CD14-positive monocyte (primary cell): ENCODE results near the gene CHODL. TPM values are rescaled to one million over a fixed set of nuclear protein-coding genes. Genes with fewer than 3 reads are reported as not detected.

Source experiments
- DNase-seq, 3 donors: peaks; one replicate each; pipeline ENCODE4 v3.0.0-alpha.2; 2011 to 2022
- H2AFZ ChIP-seq: 2 replicates; pipeline ENCODE4 v1.6.0; 2012; ENCODE audit warnings: mild to moderate bottlenecking, low read depth, low read length, inconsistent platforms; ENCODE audit not compliant: insufficient read depth, poor library complexity, severe bottlenecking
- H3K27ac ChIP-seq, 2 donors: 1 replicate in 1 of 2; 2 replicates in 1 of 2; pipeline ENCODE4 v1.5.1; 2012 to 2013; ENCODE audit warnings: low read length in 2 of 2, control low read depth in 1 of 2, inconsistent platforms in 1 of 2, low read depth in 1 of 2, mild to moderate bottlenecking in 1 of 2
- H3K27me3 ChIP-seq, 2 donors: one replicate each; pipeline versions ENCODE4 v1.6.0 to v1.6.1; 2011 to 2013; ENCODE audit warnings: low read length in 2 of 2; ENCODE audit not compliant: control insufficient read depth in 2 of 2, insufficient read depth in 2 of 2
- H3K36me3 ChIP-seq, 2 donors: replicated peaks in 1 of 2; 1 replicate in 1 of 2; 2 replicates in 1 of 2; pipeline versions ENCODE4 v1.5.1 to v1.6.1; 2012 to 2013; ENCODE audit warnings: low read length in 2 of 2, control low read depth in 1 of 2, inconsistent platforms in 1 of 2, mild to moderate bottlenecking in 1 of 2; ENCODE audit not compliant: insufficient read depth in 2 of 2, control insufficient read depth in 1 of 2
- H3K4me1 ChIP-seq, 2 donors: 1 replicate in 1 of 2; 2 replicates in 1 of 2; pipeline versions ENCODE4 v1.5.1 to v1.6.1; 2012 to 2013; ENCODE audit warnings: low read length in 2 of 2, control low read depth in 1 of 2, inconsistent platforms in 1 of 2, mild to moderate bottlenecking in 1 of 2, moderate library complexity in 1 of 2; ENCODE audit not compliant: insufficient read depth in 2 of 2, control insufficient read depth in 1 of 2
- H3K4me2 ChIP-seq: replicated peaks from 2 replicates; pipeline ENCODE3; 2012; ENCODE audit warnings: low read length, moderate library complexity, mild to moderate bottlenecking; ENCODE audit not compliant: poor library complexity, severe bottlenecking; ENCODE audit errors: extremely low read depth
- H3K4me3 ChIP-seq, 3 experiments: fragments of 200-600 bp in 1 of 3; sonication (generic) in 1 of 3; replicated peaks in 1 of 3; 1 replicate in 2 of 3; 2 replicates in 1 of 3; pipeline ENCODE4 v1.5.1; 2011 to 2013; ENCODE audit warnings: low read length in 3 of 3, mild to moderate bottlenecking in 3 of 3, control low read depth in 2 of 3, low read depth in 2 of 3, inconsistent platforms in 1 of 3, moderate library complexity in 1 of 3
- H3K79me2 ChIP-seq: 2 replicates; pipeline ENCODE4 v1.6.0; 2012; ENCODE audit warnings: mild to moderate bottlenecking, control low read depth, inconsistent platforms, low read length, moderate library complexity; ENCODE audit not compliant: insufficient read depth
- H3K9ac ChIP-seq: 2 replicates; pipeline ENCODE4 v1.6.0; 2017; ENCODE audit warnings: low read length, mild to moderate bottlenecking; ENCODE audit not compliant: insufficient read depth, poor library complexity, severe bottlenecking
- H3K9me3 ChIP-seq, 2 donors: replicated peaks in 1 of 2; 1 replicate in 1 of 2; 2 replicates in 1 of 2; pipeline versions ENCODE4 v1.5.1 to v1.6.1; 2012 to 2013; ENCODE audit warnings: low read length in 2 of 2, control low read depth in 1 of 2; ENCODE audit not compliant: control insufficient read depth in 1 of 2, insufficient read depth in 1 of 2
- H4K20me1 ChIP-seq: 2 replicates; pipeline ENCODE4 v1.6.0; 2012; ENCODE audit warnings: mild to moderate bottlenecking, low read length, control low read depth, moderate library complexity; ENCODE audit not compliant: insufficient read depth
- H3K27ac Mint-ChIP-seq, 7 donors: one replicate each; pipeline ENCODE4 v1.8.0; 2020; ENCODE audit warnings: mild to moderate bottlenecking in 7 of 7, mixed read lengths in 7 of 7, moderate library complexity in 6 of 7, inconsistent platforms in 2 of 7
- H3K27me3 Mint-ChIP-seq, 3 donors: one replicate each; pipeline ENCODE4 v1.8.0; 2021 to 2022; ENCODE audit warnings: low read depth in 3 of 3, mild to moderate bottlenecking in 3 of 3, mixed read lengths in 3 of 3, moderate library complexity in 3 of 3, inconsistent platforms in 1 of 3
- H3K36me3 Mint-ChIP-seq, 2 donors: one replicate each; pipeline ENCODE4 v1.8.0; 2020; ENCODE audit warnings: mixed read lengths in 2 of 2, inconsistent platforms in 1 of 2, mild to moderate bottlenecking in 1 of 2
- H3K4me1 Mint-ChIP-seq: one replicate; pipeline ENCODE4 v1.8.0; 2020; ENCODE audit warnings: mild to moderate bottlenecking, mixed read lengths
- H3K4me3 Mint-ChIP-seq, 2 donors: one replicate each; pipeline ENCODE4 v1.8.0; 2020; ENCODE audit warnings: mild to moderate bottlenecking in 2 of 2, mixed read lengths in 2 of 2, moderate library complexity in 1 of 2
- H3K9me3 Mint-ChIP-seq, 7 donors: one replicate each; pipeline ENCODE4 v1.8.0; 2020 to 2022; ENCODE audit warnings: mixed read lengths in 7 of 7, mild to moderate bottlenecking in 6 of 7, moderate library complexity in 6 of 7, inconsistent platforms in 2 of 7
- CTCF ChIP-seq: fragments of 200-600 bp; IDR thresholded peaks from one replicate; pipeline ENCODE4 v1.8.0; 2022; ENCODE audit warnings: antibody characterized with exemption, mild to moderate bottlenecking
- WGBS: methylation state at CpG from one replicate; pipeline ENCODE4 v1.1.5; 2013; ENCODE audit warnings: missing lambda C conversion rate; ENCODE audit not compliant: insufficient coverage; 5-methylcytosine and 5-hydroxymethylcytosine counted together
- intact Hi-C, 2 donors: fragments of 100-400 bp; cut with micrococcal nuclease; formaldehyde crosslinking; loops; one replicate each; pipeline versions ENCODE4 v1.15.0 to v1.15.1; 2023
- polyA plus RNA-seq, 3 donors: library from polyadenylated mRNA; depleted of rRNA in 1 of 3; unstranded in 2 of 3; stranded (reverse) in 1 of 3; fragments of 300-500 nt in 2 of 3; fragments of >200 nt in 1 of 3; fragmentation: Illumina TruSeq in 2 of 3; gene quantifications; 1 replicate in 2 of 3; 2 replicates in 1 of 3; pipeline ENCODE4 v1.2.3, GENCODE V29; 2012 to 2021

The CHODL gene
- polyA plus RNA-seq, 3 donors, result not detected

GRCh38 chr21:18267496-18267895 is 22.9 kb downstream of the CHODL start:
- TF ChIP-seq CTCF, result no peak
- Histone ChIP-seq H3K79me2 (no peaks in the 10 kb centered on the region), H3K27me3 (no peaks in the 10 kb centered on the region), H4K20me1 (no peaks in the 10 kb centered on the region), H3K9me3 (no peaks in the 10 kb centered on the region), H2AFZ (no peak overlapping the region), H3K4me2 (no peak overlapping the region), H3K4me1 (no peaks in the 10 kb centered on the region), H3K27ac (no peak overlapping the region), H3K36me3 (no peaks in the 10 kb centered on the region), H3K4me3 (no peak overlapping the region), H3K9ac (no peak overlapping the region)
- peaks cover 0 to 3% (median 1%) of the 10 kb centered on the region in 3 donors for H3K27me3 Mint-ChIP-seq
- no peaks in the 10 kb centered on the region for H3K4me1 Mint-ChIP-seq
- WGBS, result 100% methylated on average over 1 of the region's 1 CpG
- intact Hi-C loops, result no loop called here
- H3K9me3 Mint-ChIP-seq, result peaks cover 0 to 3% (median 0%) of the 10 kb centered on the region in 7 donors
- no peak overlapping the region for H3K4me3 Mint-ChIP-seq
- DNase-seq, result no peak
- no peaks in the 10 kb centered on the region for H3K36me3 Mint-ChIP-seq
- H3K27ac Mint-ChIP-seq, result no peak overlapping the region

DNA sequence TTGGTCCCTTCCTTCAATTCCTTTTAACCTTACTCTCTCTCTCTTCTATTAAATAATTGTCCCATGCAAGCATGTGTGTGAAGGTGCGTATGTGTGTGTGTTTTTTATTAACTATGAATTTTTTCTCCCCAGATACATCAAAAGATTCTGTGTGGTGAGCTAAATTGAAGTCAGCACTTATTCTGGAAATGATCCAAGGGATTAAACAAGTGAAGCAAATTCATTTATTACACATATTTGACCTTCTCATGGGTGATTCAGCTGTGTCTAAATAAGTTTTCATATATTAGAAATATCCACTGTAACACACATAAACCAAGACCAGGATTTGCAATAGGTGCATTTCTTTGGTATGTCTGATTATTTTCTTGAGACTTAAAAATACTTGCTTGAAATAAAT is 24.3 kb downstream of the CHODL start:
- no peaks in the 10 kb centered on the region for H3K9me3 ChIP-seq
- no peaks in the 10 kb centered on the region for H3K36me3 ChIP-seq
- Mint-ChIP-seq H3K4me3 (no peak overlapping the region), H3K4me1 (no peaks in the 10 kb centered on the region), H3K27ac (no peak overlapping the region), H3K27me3 (peaks cover 0 to 3% (median 1%) of the 10 kb centered on the region in 3 donors), H3K9me3 (peaks cover 0 to 3% (median 0%) of the 10 kb centered on the region in 7 donors), H3K36me3 (no peaks in the 10 kb centered on the region)
- DNase-seq, result no peak
- intact Hi-C loops, result no loop called here
- H3K79me2 ChIP-seq, result no peaks in the 10 kb centered on the region
- no peaks in the 10 kb centered on the region for H3K4me1 ChIP-seq
- H3K27me3 ChIP-seq, result no peaks in the 10 kb centered on the region
- no peak overlapping the region for H2AFZ ChIP-seq
- H4K20me1 ChIP-seq, result no peaks in the 10 kb centered on the region
- no peak overlapping the region for H3K4me3 ChIP-seq
- no CpG with 5 or more reads among the region's 1 CpG for WGBS
- no peak overlapping the region for H3K4me2 ChIP-seq
- no peak for TF ChIP-seq CTCF
- no peak overlapping the region for H3K9ac ChIP-seq
- H3K27ac ChIP-seq, result no peak overlapping the region
